GM21717 (cell line): ENCODE measurements around the gene MYO19.
"Not testable (repeated sequence)": the region's sequence is repeated elsewhere in the genome, so short reads cannot be mapped to it uniquely, and the experiment has no call there.

Source experiments
- ATAC-seq: cut with Tn5 transposase; IDR thresholded peaks from one replicate; pipeline ENCODE4 v1.9.1; 2021; ENCODE audit warnings: mild to moderate bottlenecking, moderate library complexity; ENCODE audit not compliant: unreplicated experiment

Gene MYO19

GRCh38 chr17:36501351-36501750, 33.3 kb downstream of the MYO19 start:
- no peak for ATAC-seq

- ATAC-seq, result no peak
Observed at GRCh38 chr17:36500745-36501225, 33.9 kb downstream of the MYO19 start.

GRCh38 chr17:36498560-36499300, 35.9 kb downstream of the MYO19 start:
- no peak for ATAC-seq

- ATAC-seq, result no peak
Observed at GRCh38 chr17:36498155-36498554, 36.5 kb downstream of the MYO19 start.

- ATAC-seq, result no peak
Observed at GRCh38 chr17:36496018-36496789, 38.5 kb downstream of the MYO19 start.

GRCh38 chr17:36495076-36495578, 39.5 kb downstream of the MYO19 start:
- no peak for ATAC-seq

GRCh38 chr17:36494674-36495073, 40.0 kb downstream of the MYO19 start:
- no peak for ATAC-seq

- ATAC-seq, result no peak
Observed at GRCh38 chr17:36493956-36494355, 40.7 kb downstream of the MYO19 start.

- peak; percentile 76 for ATAC-seq
Observed at GRCh38 chr17:36486204-36487194, 48.2 kb downstream of the MYO19 start, which contains the start of gene ZNHIT3. Gene ZNHIT3 (plus strand): TSS chr17:36486681. CDS start chr17:36486700, 19 bp downstream.

GRCh38 chr17:36485805-36486203, 48.9 kb downstream of the MYO19 start:
- no peak for ATAC-seq

- ATAC-seq, result no peak
Observed at GRCh38 chr17:36485027-36485426, 49.6 kb downstream of the MYO19 start.

- not testable (repeated sequence) for ATAC-seq
Observed at GRCh38 chr17:36484021-36484420, 50.6 kb downstream of the MYO19 start.

GRCh38 chr17:36482611-36483504, 51.8 kb downstream of the MYO19 start:
- ATAC-seq, result no peak

- ATAC-seq, result no peak
Observed at GRCh38 chr17:36481829-36482228, 52.8 kb downstream of the MYO19 start.

GRCh38 chr17:36475346-36475970, 59.2 kb downstream of the MYO19 start:
- ATAC-seq, result no peak

- no peak for ATAC-seq
Observed at GRCh38 chr17:36474571-36474970, 60.1 kb downstream of the MYO19 start.

GRCh38 chr17:36470499-36470898, 64.2 kb downstream of the MYO19 start:
- no peak for ATAC-seq

GRCh38 chr17:36469733-36470132, 64.9 kb downstream of the MYO19 start:
- no peak for ATAC-seq
